Motor neuron (in vitro differentiated cells): ENCODE results near the gene ADARB1. TPM values are rescaled to one million over a fixed set of nuclear protein-coding genes. Genes with fewer than 3 reads are reported as not detected.

Experiments used
- ATAC-seq, 8 experiments: fragments of 200-7000 bp; cut with Tn5 transposase; replicated peaks in 6 of 8; 2 replicates each; pipeline ENCODE4 v1.8.0; 2021; ENCODE audit warnings: mild to moderate bottlenecking in 8 of 8, moderate library complexity in 8 of 8
- H3K27ac ChIP-seq, 2 donors: fragments of 250-450 bp; sonication (Bioruptor Pico); 2 replicates each; pipeline ENCODE4 v1.9.0; 2021; ENCODE audit warnings: antibody characterized with exemption in 2 of 2, mild to moderate bottlenecking in 2 of 2, moderate library complexity in 1 of 2
- H3K4me1 ChIP-seq, 2 donors: fragments of 250-450 bp; sonication (Bioruptor Pico); replicated peaks in 1 of 2; 2 replicates each; pipeline ENCODE4 v1.6.1; 2021; ENCODE audit warnings: antibody characterized with exemption in 2 of 2, mild to moderate bottlenecking in 2 of 2, moderate library complexity in 1 of 2
- H3K4me3 ChIP-seq, 5 donors: fragments of 250-450 bp; sonication (Bioruptor Pico); 2 replicates each; pipeline ENCODE4 v1.9.0; 2021; ENCODE audit warnings: antibody characterized with exemption in 5 of 5, mild to moderate bottlenecking in 5 of 5, moderate library complexity in 4 of 5
- WGBS, 10 experiments: fragments of 450-650 bp; shearing (Covaris generic); methylation state at CpG; one replicate each; pipeline ENCODE4 v1.0.0; 2022; 5-methylcytosine and 5-hydroxymethylcytosine counted together
- in situ Hi-C, 9 experiments: fragments of 400-800 bp; cut with MboI; loops; one replicate each; pipeline ENCODE4 v1.15.0; 2021; ENCODE audit warnings: low sequenced_read_pairs in 9 of 9, low pct_unique_long_range_greater_than_20kb in 2 of 9; ENCODE audit not compliant: unreplicated experiment in 9 of 9
- total RNA-seq, 8 experiments: library from RNA; unstranded; fragments of 300-600 nt; gene quantifications; 2 replicates each; pipeline versions ENCODE4 v1.2.3 to v1.2.4, GENCODE V29; 2022

The ADARB1 gene
- total RNA-seq, 8 experiments from 2014 or later = 3.7 to 18.4 (median 8.2) TPM

DNA sequence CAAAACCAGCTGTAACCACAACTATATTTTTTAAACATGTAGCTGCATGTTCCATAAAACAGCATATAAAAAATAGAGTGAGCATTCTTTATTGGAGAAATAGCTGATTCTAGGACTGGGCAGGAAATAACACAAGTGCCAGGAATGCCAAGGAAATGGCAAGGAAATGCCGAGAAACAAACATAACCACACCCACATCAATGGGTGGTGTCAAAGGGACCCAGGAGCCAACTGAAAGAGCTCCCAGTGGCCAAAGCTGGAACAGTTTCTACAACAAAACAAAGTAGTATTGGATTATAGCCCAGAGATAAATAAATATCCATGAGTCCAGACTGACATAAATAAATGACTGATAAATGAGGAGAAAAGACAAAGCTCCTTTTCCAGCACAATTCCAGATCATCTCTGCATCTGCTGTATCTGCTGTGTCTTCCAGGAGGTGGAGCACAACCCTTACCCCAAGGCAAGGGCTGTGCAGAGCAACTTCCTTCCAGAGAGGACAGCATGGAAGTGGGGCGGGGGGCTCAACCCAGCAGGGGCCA is 28.1 kb downstream of the ADARB1 start:
- H3K4me1 ChIP-seq = no peaks in the 10 kb centered on the region
- ATAC-seq = peak in 3 of 8 experiments; percentile 82 to 92 (median 86)
- no peak overlapping the region for H3K27ac ChIP-seq
- in situ Hi-C loops = loop anchor here in 1 of 9 experiments (25.0 kb wide), 1 partner anchor 90 kb away; no protein-coding TSS in a partner anchor
- 20 to 100% (median 90%) methylated on average over 1 to 2 of the region's 2 CpGs; no CpG with 5 or more reads in 4 of the 10 experiments for whole genome bisulfite sequencing, 10 experiments
- H3K4me3 ChIP-seq = no peak overlapping the region

DNA sequence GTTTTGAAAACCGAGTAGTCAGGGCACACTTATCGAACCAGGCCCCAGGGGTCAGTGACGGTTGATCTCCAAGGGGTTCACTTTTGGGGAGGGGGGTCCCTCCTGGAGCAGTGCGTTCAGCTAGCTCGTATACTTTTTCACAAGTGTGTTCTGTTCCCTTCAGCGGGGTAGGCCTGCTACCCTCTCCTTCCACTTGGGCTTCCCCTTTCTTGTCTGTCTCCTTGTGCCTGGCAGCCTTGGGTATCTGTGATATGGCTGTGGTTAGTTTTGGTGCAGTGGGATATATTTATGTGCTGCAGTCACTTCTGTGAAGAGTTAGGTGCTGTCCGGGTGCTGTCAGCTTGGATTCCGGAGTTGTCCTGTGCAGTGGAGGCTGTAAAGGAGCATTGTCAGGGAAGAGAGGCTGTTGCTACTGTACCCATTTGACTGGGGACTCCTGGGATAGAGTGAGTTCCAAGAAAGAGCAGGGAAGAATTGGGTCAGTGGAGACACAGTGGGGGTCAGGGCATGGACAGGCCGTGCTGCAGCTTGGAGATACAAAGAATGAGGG is 29.7 kb downstream of the ADARB1 start:
- H3K4me3 ChIP-seq = no peak overlapping the region
- no peak overlapping the region for H3K27ac ChIP-seq
- no peaks in the 10 kb centered on the region for H3K4me1 ChIP-seq
- in situ Hi-C loops = loop anchor here in 1 of 9 experiments (25.0 kb wide), 1 partner anchor 92 kb away; no protein-coding TSS in a partner anchor
- 60 to 100% (median 88%) methylated on average over 1 to 9 of the region's 9 CpGs for WGBS, 10 experiments
- no peak for ATAC-seq

DNA sequence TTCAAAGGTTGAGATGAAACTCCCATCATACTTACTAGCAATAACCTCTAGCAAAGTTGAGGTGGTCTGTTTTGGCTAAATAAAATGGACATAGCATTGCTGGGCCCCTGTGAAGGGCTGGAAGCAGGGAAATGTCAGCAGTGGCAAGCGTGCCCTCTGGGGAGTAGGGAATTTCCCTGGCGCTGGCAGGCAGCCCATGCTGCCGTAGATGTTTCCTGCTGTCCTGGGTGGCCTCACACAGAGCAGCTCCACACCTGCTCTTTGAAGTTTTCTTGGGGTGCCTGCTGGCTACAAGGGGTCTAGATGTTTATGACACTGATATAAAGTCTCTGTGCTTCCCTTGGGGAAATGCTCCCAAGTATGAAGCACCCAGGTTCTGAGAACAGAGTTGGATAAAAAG is 30.2 kb downstream of the ADARB1 start:
- ATAC-seq = no peak
- Histone ChIP-seq H3K27ac (no peak overlapping the region), H3K4me1 (no peaks in the 10 kb centered on the region), H3K4me3 (no peak overlapping the region)
- in situ Hi-C loops = loop anchor here in 1 of 9 experiments (25.0 kb wide), 1 partner anchor 92 kb away; no protein-coding TSS in a partner anchor
- WGBS, 10 experiments = 80 to 100% (median 100%) methylated on average over 1 to 3 of the region's 3 CpGs; no CpG with 5 or more reads in 4 of the 10 experiments

DNA sequence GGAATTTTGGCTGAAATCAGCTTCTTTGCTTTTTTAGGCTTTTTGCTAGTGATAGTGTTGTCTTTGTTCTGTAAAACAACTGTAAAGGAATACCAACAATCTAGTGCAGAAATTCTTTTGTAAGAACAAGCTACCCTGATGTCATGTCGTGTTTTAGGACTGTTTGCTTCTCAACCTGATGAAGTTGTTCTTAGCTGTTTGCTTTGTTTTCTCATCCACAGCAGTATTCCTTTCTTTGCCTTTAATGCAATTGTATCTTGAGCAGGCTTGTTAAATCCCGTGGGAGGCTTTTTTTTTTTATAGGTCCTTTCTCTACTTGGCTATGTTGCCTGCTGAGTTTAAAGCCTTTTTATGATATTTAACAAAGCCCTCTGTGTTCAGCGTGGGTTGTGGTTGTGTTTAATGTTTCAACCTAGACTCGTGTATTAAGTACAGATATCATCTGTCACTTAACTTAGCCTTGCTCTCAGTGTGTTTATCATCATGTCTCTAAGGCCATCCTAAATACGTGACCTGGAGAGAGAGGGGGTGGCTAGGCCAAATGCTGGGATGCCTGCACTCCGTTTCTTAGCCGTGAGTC is 31.6 kb downstream of the ADARB1 start:
- Histone ChIP-seq H3K4me3 (no peak overlapping the region), H3K27ac (no peak overlapping the region), H3K4me1 (no peaks in the 10 kb centered on the region)
- in situ Hi-C loops = loop anchor here in 1 of 9 experiments (25.0 kb wide), 1 partner anchor 94 kb away; no protein-coding TSS in a partner anchor
- WGBS, 10 experiments = 28 to 82% (median 60%) methylated on average over 3 to 7 of the region's 7 CpGs
- no peak for ATAC-seq

DNA sequence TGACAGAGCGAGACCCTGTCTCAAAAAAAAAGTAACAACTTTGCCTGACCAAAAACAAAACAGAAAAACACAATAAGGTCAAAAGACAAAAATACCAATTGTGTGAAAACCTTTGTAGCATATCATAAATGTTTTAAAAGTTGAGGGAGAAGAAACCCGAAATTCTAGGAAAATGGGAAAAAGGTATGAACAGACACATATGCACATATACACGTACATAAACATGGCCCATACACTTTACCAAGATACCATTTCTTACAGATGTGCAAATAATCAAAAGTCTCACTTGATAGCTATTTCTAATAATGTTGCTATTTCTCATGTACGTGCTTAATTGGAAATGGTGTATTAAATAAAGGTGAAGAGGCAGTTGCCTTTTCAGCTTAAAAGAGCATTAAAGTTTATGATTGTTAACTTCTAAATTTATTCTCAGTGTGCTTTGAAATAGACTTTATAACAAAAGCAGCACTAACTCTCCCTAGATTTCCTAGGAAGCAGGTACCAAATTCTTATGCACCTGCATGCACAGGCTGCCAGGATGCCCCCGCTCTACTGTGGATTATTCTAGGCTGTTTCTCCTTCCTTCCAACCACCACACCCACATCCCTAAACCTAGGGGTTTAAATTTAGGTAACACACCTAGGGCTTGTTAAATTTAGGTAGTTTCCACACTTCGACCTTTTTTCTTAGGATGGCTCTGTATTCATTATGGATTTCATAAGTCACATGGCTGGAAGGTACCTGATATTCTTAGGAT is 33.8 kb downstream of the ADARB1 start:
- WGBS, 10 experiments = 84 to 100% (median 97%) methylated on average over 1 to 6 of the region's 6 CpGs; no CpG with 5 or more reads in 1 of the 10 experiments

DNA sequence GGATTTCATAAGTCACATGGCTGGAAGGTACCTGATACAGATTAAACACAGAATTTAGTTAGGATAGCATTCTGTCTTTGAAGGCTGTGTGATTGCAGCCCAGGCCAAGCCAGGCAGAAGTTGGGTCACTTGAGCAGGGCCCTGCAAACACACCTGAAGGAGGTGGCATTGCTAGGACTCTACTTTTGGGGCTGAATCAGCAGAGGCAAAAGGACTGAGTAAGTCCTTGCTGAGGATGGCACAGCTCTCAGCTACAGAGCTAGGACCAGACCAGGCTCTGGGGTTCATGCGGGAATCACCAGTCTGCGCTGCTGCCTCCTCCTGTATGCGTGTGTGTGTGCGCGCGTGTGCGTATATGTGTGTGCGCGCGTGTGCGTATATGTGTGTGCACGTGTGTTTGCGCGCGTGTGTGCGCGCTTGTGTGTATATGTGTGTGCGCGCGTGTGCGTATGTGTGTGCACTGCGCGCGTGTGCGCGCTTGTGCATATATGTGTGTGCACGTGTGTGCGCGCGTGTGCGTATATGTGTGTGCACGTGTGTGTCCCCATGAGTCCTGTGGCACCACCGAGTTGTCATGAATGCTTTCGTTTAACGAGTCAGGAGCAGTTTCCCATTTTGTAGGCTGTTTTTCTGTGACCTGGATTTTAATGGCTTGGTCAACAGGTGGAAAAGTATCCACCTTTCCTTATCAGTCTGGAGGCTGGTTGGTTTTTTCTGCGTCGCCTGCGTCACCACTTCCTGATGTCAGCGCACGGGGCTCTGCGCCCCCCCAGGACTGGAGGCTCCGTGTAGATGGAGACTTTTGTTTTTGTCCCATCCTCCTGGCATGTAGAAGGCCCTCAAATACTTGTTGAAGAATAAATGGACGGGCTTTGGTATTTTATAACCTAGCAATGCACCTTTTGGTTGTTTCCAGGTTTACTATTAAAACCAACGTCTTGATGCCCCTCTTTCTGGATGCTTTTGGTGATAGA is 34.7 kb downstream of the ADARB1 start:
- no peak overlapping the region for H3K27ac ChIP-seq

More for the DNA sequence above, 33.8 kb downstream of the ADARB1 start:
- H3K4me1 ChIP-seq = no peaks in the 10 kb centered on the region
- H3K27ac ChIP-seq = no peak overlapping the region
- in situ Hi-C loops = loop anchor here in 1 of 9 experiments (25.0 kb wide), 1 partner anchor 96 kb away; no protein-coding TSS in a partner anchor
- H3K4me3 ChIP-seq = no peak overlapping the region
- no peak for ATAC-seq

DNA sequence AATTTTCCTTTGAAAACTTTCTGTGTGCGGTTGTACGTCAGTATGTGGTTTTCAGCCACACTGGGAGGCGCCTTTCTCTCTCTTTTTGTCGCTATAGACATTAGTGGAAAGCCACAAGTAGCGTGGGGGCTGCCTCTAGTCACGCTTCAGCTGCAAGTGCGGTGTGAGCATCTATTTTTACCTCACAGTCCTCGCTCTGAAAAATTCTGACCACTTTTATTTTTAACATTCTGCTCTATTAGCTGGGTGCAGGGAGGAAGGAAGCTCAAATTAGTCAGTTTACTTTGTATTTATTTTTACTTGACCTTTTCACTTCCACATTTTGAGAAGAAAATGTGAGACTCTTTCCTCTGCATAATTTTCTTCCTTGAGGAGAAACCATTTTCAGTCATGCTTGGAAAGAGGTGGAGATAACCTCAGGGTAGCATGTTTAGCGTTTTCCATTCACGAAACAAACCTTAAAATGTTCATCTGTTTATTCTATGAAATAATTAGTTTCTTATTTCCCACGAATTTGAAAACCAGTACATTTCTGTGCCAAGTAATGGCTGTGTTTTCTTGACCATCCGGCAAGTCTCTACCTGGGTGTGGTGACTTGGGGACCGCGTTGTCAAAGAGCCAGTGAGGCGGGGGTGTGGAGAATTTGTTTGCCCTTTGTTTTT is 35.6 kb downstream of the ADARB1 start:
- in situ Hi-C loops = loop anchor here in 1 of 9 experiments (25.0 kb wide), 1 partner anchor 98 kb away; no protein-coding TSS in a partner anchor
- no peak overlapping the region for H3K4me3 ChIP-seq
- no peak overlapping the region for H3K27ac ChIP-seq
- ATAC-seq = no peak
- 40 to 87% (median 76%) methylated on average over 6 to 15 of the region's 15 CpGs for WGBS, 10 experiments
- peaks cover 0 to 9% of the 10 kb centered on the region in 2 donors for H3K4me1 ChIP-seq

More for the DNA sequence above, 34.7 kb downstream of the ADARB1 start:
- in situ Hi-C loops = loop anchor here in 1 of 9 experiments (25.0 kb wide), 1 partner anchor 97 kb away; no protein-coding TSS in a partner anchor
- Histone ChIP-seq H3K4me3 (no peak overlapping the region), H3K4me1 (peaks cover 0 to under 1% of the 10 kb centered on the region in 2 donors)
- no peak for ATAC-seq
- 88 to 100% (median 92%) methylated on average over 10 to 28 of the region's 44 CpGs; no CpG with 5 or more reads in 1 of the 10 experiments for WGBS, 10 experiments

DNA sequence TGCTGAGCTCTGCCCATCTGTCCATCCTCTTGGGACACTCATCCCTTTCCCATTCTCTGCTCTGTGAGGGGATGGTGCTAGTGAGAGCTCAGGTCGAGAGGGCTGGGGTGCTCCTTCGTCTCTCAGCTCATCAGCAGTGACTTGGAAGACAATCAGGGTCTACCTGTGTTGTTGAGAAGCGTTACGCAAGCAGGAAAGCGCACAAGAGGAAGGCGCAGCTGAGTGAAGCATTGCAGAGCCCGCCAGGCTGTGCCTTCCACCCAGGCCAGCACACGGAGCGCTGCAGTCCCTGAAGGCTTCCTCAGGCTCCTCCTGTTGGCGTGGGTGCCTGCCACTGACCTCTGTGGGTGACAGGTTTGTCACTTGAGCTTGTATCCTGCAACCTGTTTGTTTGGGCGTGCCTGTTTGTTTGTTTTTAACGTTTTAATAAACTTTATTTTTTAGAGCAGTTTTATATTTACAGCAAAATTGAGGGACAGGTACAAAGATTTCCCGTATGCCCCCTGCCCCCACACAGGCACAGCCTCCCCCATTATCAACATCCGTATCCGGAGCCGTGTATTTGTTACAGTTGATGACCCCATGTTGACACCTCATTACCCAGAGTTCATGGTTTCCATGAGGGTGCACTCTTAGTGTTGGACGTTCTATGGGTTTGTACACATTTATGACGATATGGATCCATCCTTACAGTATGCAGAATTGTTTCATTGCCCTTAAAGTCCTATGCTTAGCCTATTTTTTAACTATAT is 36.7 kb downstream of the ADARB1 start:
- in situ Hi-C loops = loop anchor here in 1 of 9 experiments (25.0 kb wide), 1 partner anchor 99 kb away; no protein-coding TSS in a partner anchor

DNA sequence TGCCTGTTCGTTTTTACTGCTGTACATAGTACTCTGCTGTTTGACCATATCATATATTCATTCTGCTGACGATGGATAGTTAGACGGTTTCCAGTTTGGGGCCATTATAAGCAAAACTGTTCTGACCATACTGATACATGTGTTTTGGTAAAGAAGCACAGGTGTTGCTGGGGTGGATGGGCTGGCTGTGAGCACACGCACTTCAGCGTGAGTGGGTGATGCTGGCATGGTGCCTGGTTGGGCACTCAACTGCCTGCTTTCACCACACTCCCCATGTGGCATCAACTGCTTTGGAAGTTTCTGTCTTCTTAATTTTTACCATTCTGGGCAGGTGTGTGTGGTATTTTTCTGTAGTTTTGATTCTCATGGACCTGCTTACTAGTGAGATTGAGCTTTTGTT is 37.3 kb downstream of the ADARB1 start:
- Histone ChIP-seq H3K4me3 (no peak overlapping the region), H3K27ac (no peak overlapping the region), H3K4me1 (peaks cover 0 to 11% of the 10 kb centered on the region in 2 donors)
- no peak for ATAC-seq
- 40 to 100% (median 87%) methylated on average over 1 to 3 of the region's 5 CpGs; no CpG with 5 or more reads in 3 of the 10 experiments for WGBS, 10 experiments
- in situ Hi-C loops = loop anchor here in 1 of 9 experiments (25.0 kb wide), 1 partner anchor 99 kb away; no protein-coding TSS in a partner anchor

More for the DNA sequence above, 36.7 kb downstream of the ADARB1 start:
- H3K27ac ChIP-seq = no peak overlapping the region
- 48 to 85% (median 77%) methylated on average over 1 to 18 of the region's 18 CpGs for WGBS, 10 experiments
- H3K4me1 ChIP-seq = peaks cover 0 to 11% of the 10 kb centered on the region in 2 donors
- ATAC-seq = no peak
- no peak overlapping the region for H3K4me3 ChIP-seq

DNA sequence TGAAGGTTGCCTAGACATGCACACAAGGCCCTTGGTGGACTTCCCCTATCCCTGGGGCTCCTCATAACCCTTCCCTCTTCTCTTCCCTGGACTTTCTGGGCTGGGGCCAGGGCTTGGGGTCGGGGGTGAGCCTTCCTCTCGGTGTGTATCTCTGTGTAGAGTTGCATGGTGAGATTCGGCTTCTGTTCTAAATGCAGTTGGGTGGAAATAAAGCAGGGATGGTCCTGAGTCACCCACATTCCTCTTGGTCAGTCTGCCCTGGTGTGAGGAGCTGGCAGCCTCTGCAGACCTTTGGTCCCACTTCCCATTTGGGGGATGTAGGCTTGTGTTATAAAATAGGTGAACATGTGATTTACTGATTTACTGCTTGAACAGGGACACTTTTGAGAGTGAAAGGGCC is 38.0 kb downstream of the ADARB1 start:
- ATAC-seq = no peak
- 83 to 100% (median 100%) methylated on average over 1 to 2 of the region's 3 CpGs; no CpG with 5 or more reads in 5 of the 10 experiments for WGBS, 10 experiments
- in situ Hi-C loops = loop anchor here in 1 of 9 experiments (25.0 kb wide), 1 partner anchor 100 kb away; no protein-coding TSS in a partner anchor
- Histone ChIP-seq H3K27ac (no peak overlapping the region), H3K4me1 (peaks cover 0 to 11% of the 10 kb centered on the region in 2 donors), H3K4me3 (no peak overlapping the region)

DNA sequence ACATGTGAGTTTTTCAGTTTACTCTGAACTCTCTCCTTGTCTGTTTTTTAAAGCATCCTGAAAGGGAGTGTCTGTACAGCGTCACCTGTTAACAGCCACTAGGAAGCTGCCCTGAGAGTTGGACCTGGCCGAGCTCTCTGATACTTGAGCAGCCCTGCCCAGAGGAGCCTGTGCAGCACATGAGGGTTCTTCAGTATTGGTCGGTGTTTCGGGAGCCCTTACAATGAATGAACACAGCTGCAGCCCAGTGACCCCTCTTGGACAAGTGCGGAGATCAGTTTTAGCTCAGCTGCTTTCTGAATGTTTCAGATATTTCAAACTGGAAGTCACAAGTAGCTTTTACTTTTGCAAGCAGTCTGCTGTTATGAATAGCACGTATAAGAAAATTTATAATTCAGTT is 39.2 kb downstream of the ADARB1 start:
- H3K4me3 ChIP-seq = no peak overlapping the region
- 40 to 100% (median 95%) methylated on average over 1 to 5 of the region's 6 CpGs for WGBS, 10 experiments
- H3K4me1 ChIP-seq = peaks cover 0 to 11% of the 10 kb centered on the region in 2 donors
- in situ Hi-C loops = loop anchor here in 1 of 9 experiments (25.0 kb wide), 1 partner anchor 101 kb away; no protein-coding TSS in a partner anchor
- ATAC-seq = no peak
- H3K27ac ChIP-seq = no peak overlapping the region
